ENCODE results near the gene JUNB. TPM values are rescaled to one million over a fixed set of nuclear protein-coding genes. Genes with fewer than 3 reads are reported as not detected.

Gene JUNB
- total RNA-seq (2022) (113 and 116 TPM in 2 replicates), Bru-seq, nascent RNA (percentile 96 among the genes with signal in this experiment), BruChase-seq, experiment 1, labeled RNA remaining after a 6-hour chase (percentile 90 among the genes with signal in this experiment), BruChase-seq, experiment 2, labeled RNA remaining after a 2-hour chase (percentile 86 among the genes with signal in this experiment)
- long read RNA-seq, transcript JUNB-201 (1 exons, 1,820 nt) = major isoform, 388 of 388 reads
- long read RNA-seq, partial matches to known transcripts = 0 of 388 reads
- long read RNA-seq, other reads (novel, unspliced or antisense) = 0 of 388 reads

- Mint-ChIP-seq H3K27ac (ENCODE audit: unreplicated experiment) (peak within 1 kb of the TSS; percentile 98), H3K4me1 (ENCODE audit: low read depth, unreplicated experiment) (peaks cover 35% of the 10 kb centered on the region), H3K27me3 (ENCODE audit: unreplicated experiment) (no peaks in the 10 kb centered on the region), H3K9me3 (ENCODE audit: low read depth, unreplicated experiment) (no peaks in the 10 kb centered on the region), H3K36me3 (ENCODE audit: insufficient read depth, unreplicated experiment) (peaks cover 73% of the 10 kb centered on the region), H3K4me3 (ENCODE audit: low read depth, unreplicated experiment) (peak within 1 kb of the TSS; percentile 86)
- BruUV-seq (replicated peaks) = no TSS peak
- intact Hi-C loops (cut with micrococcal nuclease; ENCODE audit: unreplicated experiment) = no loop called here
- peak; percentile 95 for DNase-seq
- TF ChIP-seq, protein P1, sequence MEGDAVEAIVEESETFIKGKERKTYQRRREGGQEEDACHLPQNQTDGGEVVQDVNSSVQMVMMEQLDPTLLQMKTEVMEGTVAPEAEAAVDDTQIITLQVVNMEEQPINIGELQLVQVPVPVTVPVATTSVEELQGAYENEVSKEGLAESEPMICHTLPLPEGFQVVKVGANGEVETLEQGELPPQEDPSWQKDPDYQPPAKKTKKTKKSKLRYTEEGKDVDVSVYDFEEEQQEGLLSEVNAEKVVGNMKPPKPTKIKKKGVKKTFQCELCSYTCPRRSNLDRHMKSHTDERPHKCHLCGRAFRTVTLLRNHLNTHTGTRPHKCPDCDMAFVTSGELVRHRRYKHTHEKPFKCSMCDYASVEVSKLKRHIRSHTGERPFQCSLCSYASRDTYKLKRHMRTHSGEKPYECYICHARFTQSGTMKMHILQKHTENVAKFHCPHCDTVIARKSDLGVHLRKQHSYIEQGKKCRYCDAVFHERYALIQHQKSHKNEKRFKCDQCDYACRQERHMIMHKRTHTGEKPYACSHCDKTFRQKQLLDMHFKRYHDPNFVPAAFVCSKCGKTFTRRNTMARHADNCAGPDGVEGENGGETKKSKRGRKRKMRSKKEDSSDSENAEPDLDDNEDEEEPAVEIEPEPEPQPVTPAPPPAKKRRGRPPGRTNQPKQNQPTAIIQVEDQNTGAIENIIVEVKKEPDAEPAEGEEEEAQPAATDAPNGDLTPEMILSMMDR (IDR thresholded peaks at IDR 0.05; ENCODE audit: unreplicated experiment) = no peak
- CTCF ChIA-PET = interaction anchor here (0.7 to 3.0 kb wide), 2 partner anchors 13 to 1267 kb away, joined by 3 to 17 read pairs; no protein-coding TSS in a partner anchor
These were observed at the start of gene JUNB for GRCh38 chr19:12791345-12792050. JUNB (plus strand) TSS chr19:12791486; CDS start chr19:12791772, 286 bp downstream.

DNA sequence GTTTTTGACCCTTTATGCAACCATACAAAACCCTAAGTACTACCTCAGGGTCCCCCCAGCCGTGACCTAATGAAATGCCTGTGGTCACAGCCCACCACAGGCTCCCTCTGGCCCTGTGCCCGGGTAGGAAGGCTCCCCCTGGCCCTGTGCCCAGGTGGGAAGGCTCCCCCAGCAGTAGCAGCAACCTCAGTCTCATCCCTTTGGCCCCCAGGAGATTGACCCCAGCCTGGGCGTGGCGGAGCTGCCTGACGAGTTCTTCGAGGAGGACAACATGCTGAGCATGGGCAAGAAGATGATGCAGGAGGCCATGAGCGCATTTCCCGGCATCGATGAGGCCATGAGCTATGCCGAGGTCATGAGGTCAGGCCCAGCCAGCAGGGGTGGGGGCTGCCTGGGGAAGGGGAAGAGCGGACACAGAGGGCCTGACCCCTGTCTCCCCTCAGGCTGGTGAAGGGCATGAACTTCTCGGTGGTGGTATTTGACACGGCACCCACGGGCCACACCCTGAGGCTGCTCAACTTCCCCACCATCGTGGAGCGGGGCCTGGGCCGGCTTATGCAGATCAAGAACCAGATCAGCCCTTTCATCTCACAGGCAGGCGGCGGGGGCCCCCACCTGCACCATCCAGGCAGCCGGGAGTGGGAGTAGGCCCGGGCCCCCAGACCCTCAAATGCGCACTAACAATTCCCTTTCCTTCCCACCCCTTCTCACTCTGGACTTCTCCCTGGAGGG is 46.0 kb upstream of the JUNB start:
- BruUV-seq (replicated peaks) = no TSS peak
- peaks cover 44% of the 10 kb centered on the region for H3K36me3 Mint-ChIP-seq (ENCODE audit: insufficient read depth, unreplicated experiment)
- DNase-seq = no peak
- H3K4me3 Mint-ChIP-seq (ENCODE audit: low read depth, unreplicated experiment) = no peak overlapping the region
- H3K9me3 Mint-ChIP-seq (ENCODE audit: low read depth, unreplicated experiment) = peaks cover 3% of the 10 kb centered on the region
- TF ChIP-seq, protein P1 (IDR thresholded peaks at IDR 0.05; ENCODE audit: unreplicated experiment) = no peak
- peaks cover 10% of the 10 kb centered on the region for H3K4me1 Mint-ChIP-seq (ENCODE audit: low read depth, unreplicated experiment)
- H3K27me3 Mint-ChIP-seq (ENCODE audit: unreplicated experiment) = peaks cover 13% of the 10 kb centered on the region
- H3K27ac Mint-ChIP-seq (ENCODE audit: unreplicated experiment) = no peak overlapping the region
- CTCF ChIA-PET = no interaction called here
- intact Hi-C loops (cut with micrococcal nuclease; ENCODE audit: unreplicated experiment) = no loop called here

DNA sequence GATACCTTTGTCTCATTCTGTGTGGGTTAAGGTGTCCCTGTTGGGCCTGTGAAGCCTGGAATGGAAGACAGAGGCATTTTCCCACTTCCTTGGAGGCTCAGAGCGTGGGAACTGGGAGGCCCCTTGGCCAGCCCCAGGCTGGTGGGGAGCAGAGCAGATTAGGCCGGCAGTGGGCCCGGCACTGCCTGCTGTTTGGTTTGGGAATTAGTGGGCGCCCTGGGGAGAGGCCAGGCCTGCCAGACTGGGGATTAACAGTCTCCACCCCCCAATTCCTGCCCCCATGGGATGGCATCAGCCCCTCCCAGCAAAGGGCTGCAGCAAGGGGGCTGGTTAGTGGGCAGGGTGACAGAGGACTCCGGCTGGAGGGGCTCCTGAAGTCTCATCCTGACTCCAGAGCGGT is 42.8 kb upstream of the JUNB start:
- Mint-ChIP-seq H3K4me3 (ENCODE audit: low read depth, unreplicated experiment) (no peak overlapping the region), H3K27ac (ENCODE audit: unreplicated experiment) (no peak overlapping the region), H3K27me3 (ENCODE audit: unreplicated experiment) (peaks cover 44% of the 10 kb centered on the region), H3K9me3 (ENCODE audit: low read depth, unreplicated experiment) (peaks cover 3% of the 10 kb centered on the region), H3K36me3 (ENCODE audit: insufficient read depth, unreplicated experiment) (peaks cover 24% of the 10 kb centered on the region), H3K4me1 (ENCODE audit: low read depth, unreplicated experiment) (peaks cover 16% of the 10 kb centered on the region)
- intact Hi-C loops (cut with micrococcal nuclease; ENCODE audit: unreplicated experiment) = no loop called here
- BruUV-seq (replicated peaks) = no TSS peak
- TF ChIP-seq, protein P1 (IDR thresholded peaks at IDR 0.05; ENCODE audit: unreplicated experiment) = no peak
- CTCF ChIA-PET = no interaction called here
- DNase-seq = no peak

- H3K27ac Mint-ChIP-seq (ENCODE audit: unreplicated experiment) = no peak overlapping the region
- no TSS peak for BruUV-seq (replicated peaks)
- H3K9me3 Mint-ChIP-seq (ENCODE audit: low read depth, unreplicated experiment) = peaks cover 3% of the 10 kb centered on the region
- peaks cover 23% of the 10 kb centered on the region for H3K36me3 Mint-ChIP-seq (ENCODE audit: insufficient read depth, unreplicated experiment)
- peaks cover 16% of the 10 kb centered on the region for H3K4me1 Mint-ChIP-seq (ENCODE audit: low read depth, unreplicated experiment)
- no peak for DNase-seq
- peaks cover 49% of the 10 kb centered on the region for H3K27me3 Mint-ChIP-seq (ENCODE audit: unreplicated experiment)
- H3K4me3 Mint-ChIP-seq (ENCODE audit: low read depth, unreplicated experiment) = no peak overlapping the region
- TF ChIP-seq, protein P1 (IDR thresholded peaks at IDR 0.05; ENCODE audit: unreplicated experiment) = no peak
- intact Hi-C loops (cut with micrococcal nuclease; ENCODE audit: unreplicated experiment) = no loop called here
- CTCF ChIA-PET = interaction anchor here (1.0 kb wide), 1 partner anchor 10 kb away, joined by 5 read pairs; no protein-coding TSS in a partner anchor
These were observed 41.3 kb upstream of the JUNB start for GRCh38 chr19:12749938-12750521.
